SHP77 (cell line): ENCODE measurements around the gene B4GAT1.
"Not testable (repeated sequence)": the region's sequence is repeated elsewhere in the genome, so short reads cannot be mapped to it uniquely, and the experiment has no call there.

Experiments used
- DNase-seq, 2 experiments: peaks; one replicate each; lab custom pipeline; 2025; lab: John Stamatoyannopoulos, UW

B4GAT1 gene

GRCh38 chr11:66347425-66348276 is at the start of gene B4GAT1:
Gene B4GAT1, minus strand, starts transcription at chr11:66347629. Its CDS starts 84 bp downstream, at chr11:66347545.
- DNase-seq, result peak; percentile 83 to 90

- DNase-seq, result no peak
Measured at GRCh38 chr11:66393954-66394353, 46.5 kb upstream of the B4GAT1 start.

GRCh38 chr11:66391322-66391721 is 43.9 kb upstream of the B4GAT1 start:
- no peak for DNase-seq

- DNase-seq, result peak; percentile 86 to 88
Measured at GRCh38 chr11:66388780-66389386, 41.5 kb upstream of the B4GAT1 start.

- peak; percentile 90 to 92 for DNase-seq
Measured at GRCh38 chr11:66386171-66387069, 39.0 kb upstream of the B4GAT1 start.

- not testable (repeated sequence) for DNase-seq
Measured at GRCh38 chr11:66384316-66384715, 36.9 kb upstream of the B4GAT1 start.

GRCh38 chr11:66380264-66380663 is 32.8 kb upstream of the B4GAT1 start:
- DNase-seq, result not testable (repeated sequence)

- DNase-seq, result not testable (repeated sequence)
Measured at GRCh38 chr11:66373690-66374287, 26.4 kb upstream of the B4GAT1 start.

- no peak for DNase-seq
Measured at GRCh38 chr11:66373265-66373664, 25.8 kb upstream of the B4GAT1 start.

GRCh38 chr11:66371627-66372415 is 24.4 kb upstream of the B4GAT1 start, which contains the start of gene SLC29A2:
Gene SLC29A2, minus strand, starts transcription at chr11:66371760. Its CDS starts 169 bp downstream, at chr11:66371591.
- peak; percentile 95 for DNase-seq

GRCh38 chr11:66369073-66369894 is 21.9 kb upstream of the B4GAT1 start:
- no peak for DNase-seq

- DNase-seq, result no peak
Measured at GRCh38 chr11:66368484-66368883, 21.1 kb upstream of the B4GAT1 start.

- DNase-seq, result no peak
Measured at GRCh38 chr11:66367561-66368312, 20.3 kb upstream of the B4GAT1 start.

- no peak for DNase-seq
Measured at GRCh38 chr11:66366844-66367477, 19.5 kb upstream of the B4GAT1 start.

- DNase-seq, result no peak
Measured at GRCh38 chr11:66365711-66366619, 18.5 kb upstream of the B4GAT1 start.

- DNase-seq, result no peak
Measured at GRCh38 chr11:66365166-66365565, 17.7 kb upstream of the B4GAT1 start.

GRCh38 chr11:66363805-66364535 is 16.5 kb upstream of the B4GAT1 start:
- peak in 1 of 2 experiments; percentile 47 for DNase-seq
